Measurements from ENCODE around the gene KAT2B. TPM values are rescaled to one million over a fixed set of nuclear protein-coding genes. Genes with fewer than 3 reads are reported as not detected.

Gene KAT2B
- total and polyA plus RNA-seq, 2 of the 8 experiments (the other 6 are each of a cell fraction or from before 2014, with no cell fraction given) = 0.24 to 0.91 TPM

DNA sequence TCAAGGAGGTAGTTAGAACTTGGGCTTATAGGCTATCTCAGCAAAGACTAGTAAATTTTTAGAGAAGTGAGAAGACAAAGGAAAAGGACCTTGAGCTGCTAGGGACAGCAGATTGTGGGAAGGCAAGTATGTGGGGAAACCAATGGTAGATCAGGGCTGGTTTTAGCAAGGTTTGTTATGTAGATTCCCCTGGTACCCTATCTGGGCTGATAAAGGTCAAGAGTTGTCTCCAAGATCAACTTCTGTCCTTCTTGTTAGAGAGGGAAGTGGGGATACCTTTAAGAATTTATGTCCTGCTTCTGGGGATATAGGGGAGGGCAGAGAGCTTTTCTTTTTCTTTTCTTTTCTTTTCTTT, 28.9 kb downstream of the KAT2B start:
- H3K23ac ChIP-seq (ENCODE audit: insufficient read length) = no peak overlapping the region
- CTCF ChIA-PET (ENCODE audit: partially characterized antibody) = interaction anchor here (1.4 kb wide), 1 partner anchor 28 kb away, joined by 3 read pairs; the partner anchor contains the start of gene KAT2B
- no peaks in the 10 kb centered on the region for H3K23me2 ChIP-seq (ENCODE audit: low read depth, low read length)
- H3K4me2 ChIP-seq (ENCODE audit: insufficient read depth in 1 of 2, low read depth in 2 of 2, low read length in 2 of 2) = no peak overlapping the region
- POLR2A ChIA-PET (ENCODE audit: partially characterized antibody) = interaction anchor here (0.7 kb wide), 1 partner anchor 42 kb away, joined by 3 read pairs; no protein-coding TSS in a partner anchor
- H3K27ac ChIP-seq (ENCODE audit: low read depth, low read length) = no peak overlapping the region
- H3K18ac ChIP-seq (ENCODE audit: extremely low read depth, low read length) = no peak overlapping the region
- no peak overlapping the region for H3K56ac ChIP-seq (replicated peaks; ENCODE audit: insufficient read length, low read depth, low read length)
- H4K8ac ChIP-seq (ENCODE audit: extremely low read depth, insufficient read depth, low read length) = no peak overlapping the region
- H3K4ac ChIP-seq (replicated peaks; ENCODE audit: insufficient read length, low read depth, low read length) = no peak overlapping the region
- no peak overlapping the region for H3K4me3 ChIP-seq (ENCODE audit: extremely low read depth in 1 of 4, insufficient read depth in 2 of 4, low read depth in 3 of 4, low read length in 4 of 4)
- FAIRE-seq = no peak
- no peak overlapping the region for H3K9ac ChIP-seq (replicated peaks in 1 of 4; ENCODE audit: extremely low read depth in 1 of 4, low read depth in 3 of 4, low read length in 3 of 4)
- H3K79me2 ChIP-seq (ENCODE audit: control insufficient read depth in 1 of 2, insufficient read depth in 2 of 2, low read length in 2 of 2) = no peaks in the 10 kb centered on the region
- no peak overlapping the region for H4K5ac ChIP-seq (ENCODE audit: insufficient read length, low read depth, low read length)
- H4K20me1 ChIP-seq (replicated peaks in 1 of 2; ENCODE audit: control insufficient read depth in 1 of 2, insufficient read depth in 2 of 2, low read length in 2 of 2) = no peaks in the 10 kb centered on the region
- no peaks in the 10 kb centered on the region for H3K9me3 ChIP-seq (ENCODE audit: insufficient read depth in 2 of 2, low read depth in 1 of 2, low read length in 1 of 2)
- no peak overlapping the region for H2AK5ac ChIP-seq (ENCODE audit: low read depth, low read length)
- no peak overlapping the region for H3K14ac ChIP-seq (ENCODE audit: insufficient read length)
- DNase-seq (ENCODE audit: low read depth in 1 of 2, low spot score in 2 of 2) = no peak
- no peaks in the 10 kb centered on the region for H3K79me1 ChIP-seq (ENCODE audit: low read depth, low read length)
- no peaks in the 10 kb centered on the region for H3K36me3 ChIP-seq (ENCODE audit: control insufficient read depth in 2 of 4, insufficient read depth in 4 of 4, low read length in 3 of 4)
- H2BK20ac ChIP-seq (ENCODE audit: low read length) = no peak overlapping the region
- no peak overlapping the region for H2BK5ac ChIP-seq (ENCODE audit: low read depth, low read length)
- H2BK120ac ChIP-seq (replicated peaks; ENCODE audit: low read depth, low read length) = no peak overlapping the region
- peaks cover 0 to 8% (median 3%) of the 10 kb centered on the region in 4 experiments; a peak in 3 of 7 replicates for H3K4me1 ChIP-seq (replicated peaks in 1 of 4; ENCODE audit: control insufficient read depth in 3 of 4, insufficient read depth in 4 of 4, low read length in 3 of 4)
- H2BK15ac ChIP-seq (ENCODE audit: low read length) = no peak overlapping the region
- no peak overlapping the region for H2AFZ ChIP-seq (ENCODE audit: low read length)
- H4K91ac ChIP-seq (replicated peaks; ENCODE audit: insufficient read length, low read length) = no peak overlapping the region
- H2BK12ac ChIP-seq (ENCODE audit: low read depth, low read length) = no peak overlapping the region
- H3K27me3 ChIP-seq (replicated peaks in 1 of 4; ENCODE audit: control insufficient read depth in 3 of 4, extremely low read depth in 1 of 4, insufficient read depth in 3 of 4, low read length in 3 of 4) = peaks cover 1 to 9% (median 4%) of the 10 kb centered on the region in 4 experiments; a peak in 6 of 7 replicates
- TF ChIP-seq CEBPB (IDR thresholded peaks at IDR 0.05; ENCODE audit: low read depth, low read length) (no peak), PHF8 (conservative IDR thresholded peaks at IDR 0.05; ENCODE audit: low read depth, low read length) (no peak), TCF12 (IDR thresholded peaks at IDR 0.05; ENCODE audit: low read depth, low read length) (0 out of 2 replicates have a peak, but pooled peaks have one; percentile 54), KDM4A (IDR thresholded peaks at IDR 0.05; ENCODE audit: low read depth, low read length, severe bottlenecking) (no peak), RNF2 (IDR thresholded peaks at IDR 0.05; ENCODE audit: borderline replicate concordance, low read depth, low read length, missing control alignments, poor library complexity, severe bottlenecking) (no peak), POU5F1 (IDR thresholded peaks at IDR 0.05; ENCODE audit: low read depth, low read length) (0 out of 2 replicates have a peak, but pooled peaks have one; percentile 75), SIRT6 (IDR thresholded peaks at IDR 0.05; ENCODE audit: low read length) (no peak), JUND (IDR thresholded peaks at IDR 0.05; ENCODE audit: low read length) (no peak), POLR2AphosphoS5 (IDR thresholded peaks at IDR 0.05; ENCODE audit: low read depth, low read length) (peak; percentile 85), SUZ12 (IDR thresholded peaks at IDR 0.05; ENCODE audit: low read length) (no peak), RXRA (IDR thresholded peaks at IDR 0.05; ENCODE audit: insufficient read depth, low read depth, low read length) (peak; percentile 92; the same call in 1 of the 2 replicates), SP4 (IDR thresholded peaks at IDR 0.05; ENCODE audit: low read length) (no peak), KDM1A (IDR thresholded peaks at IDR 0.05; ENCODE audit: borderline replicate concordance, low read length) (no peak), TEAD4 (IDR thresholded peaks at IDR 0.05; ENCODE audit: low read depth, low read length) (0 out of 2 replicates have a peak, but pooled peaks have one; percentile 21)
